Myocyte (in vitro differentiated cells): Measurements from ENCODE around the gene LSAMP. TPM values are rescaled to one million over a fixed set of nuclear protein-coding genes. Genes with fewer than 3 reads are reported as not detected.
A peak's percentile ranks its signal among the peaks of the same experiment; 100 is the strongest.

Experiments used
- DNase-seq: peaks from one replicate; pipeline ENCODE4 v3.0.0-alpha.2; 2012; ENCODE audit warnings: low read depth
- total RNA-seq: library from RNA; depleted of rRNA; stranded (reverse); fragments of >200 nt; gene quantifications from 2 replicates; pipeline ENCODE4 v1.2.3, GENCODE V29; 2014

Gene LSAMP
- total RNA-seq, 1 donor from 2014 or later, result 0.03 TPM

GRCh38 chr3:116059421-116060096 lies 385.7 kb downstream of the LSAMP start:
- no peak for DNase-seq

GRCh38 chr3:116058844-116059243 lies 386.4 kb downstream of the LSAMP start:
- no peak for DNase-seq

- DNase-seq, result no peak
Measured at GRCh38 chr3:116057400-116058006, 387.8 kb downstream of the LSAMP start.

- no peak for DNase-seq
Measured at GRCh38 chr3:116056280-116056679, 389.0 kb downstream of the LSAMP start.

GRCh38 chr3:116053017-116053416 lies 392.3 kb downstream of the LSAMP start:
- no peak for DNase-seq

GRCh38 chr3:116052602-116053001 lies 392.7 kb downstream of the LSAMP start:
- no peak for DNase-seq

GRCh38 chr3:116051586-116051985 lies 393.7 kb downstream of the LSAMP start:
- peak; percentile 23 for DNase-seq

GRCh38 chr3:116051040-116051439 lies 394.2 kb downstream of the LSAMP start:
- no peak for DNase-seq

GRCh38 chr3:116050311-116050915 lies 394.9 kb downstream of the LSAMP start:
- no peak for DNase-seq

- no peak for DNase-seq
Measured at GRCh38 chr3:116048991-116049390, 396.3 kb downstream of the LSAMP start.

- no peak for DNase-seq
Measured at GRCh38 chr3:116046350-116046749, 398.9 kb downstream of the LSAMP start.

- no peak for DNase-seq
Measured at GRCh38 chr3:116045314-116045713, 400.0 kb downstream of the LSAMP start.

GRCh38 chr3:116040152-116040551 lies 405.1 kb downstream of the LSAMP start:
- DNase-seq, result no peak

GRCh38 chr3:116039651-116039985 lies 405.7 kb downstream of the LSAMP start:
- DNase-seq, result no peak

GRCh38 chr3:116038968-116039650 lies 406.2 kb downstream of the LSAMP start:
- no peak for DNase-seq

- DNase-seq, result no peak
Measured at GRCh38 chr3:116037954-116038911, 407.1 kb downstream of the LSAMP start.

- DNase-seq, result no peak
Measured at GRCh38 chr3:116035429-116035828, 409.9 kb downstream of the LSAMP start.

- DNase-seq, result peak; percentile 62
Measured at GRCh38 chr3:116034794-116035193, 410.5 kb downstream of the LSAMP start.

GRCh38 chr3:116034086-116034485 lies 411.2 kb downstream of the LSAMP start:
- DNase-seq, result no peak

- DNase-seq, result no peak
Measured at GRCh38 chr3:116033516-116033915, 411.8 kb downstream of the LSAMP start.

GRCh38 chr3:116032176-116032575 lies 413.1 kb downstream of the LSAMP start:
- DNase-seq, result no peak
